GM12865 (cell line): ENCODE measurements around the gene CNTLN.

Experiments used
- DNase-seq: peaks from one replicate; pipeline ENCODE4 v3.0.0; 2010; ENCODE audit warnings: low read depth
- H3K4me3 ChIP-seq: 2 replicates; pipeline ENCODE4 v1.5.1; 2011; ENCODE audit warnings: mild to moderate bottlenecking, low read depth, low read length, control low read depth
- TF ChIP-seq, protein P1 (sequence below): IDR thresholded peaks from 2 replicates; pipeline ENCODE4 v1.5.1; 2011; ENCODE audit warnings: low read length, control low read depth, low read depth, inconsistent platforms; ENCODE audit not compliant: insufficient read depth; ENCODE audit errors: missing control alignments

The CNTLN gene, protein sequence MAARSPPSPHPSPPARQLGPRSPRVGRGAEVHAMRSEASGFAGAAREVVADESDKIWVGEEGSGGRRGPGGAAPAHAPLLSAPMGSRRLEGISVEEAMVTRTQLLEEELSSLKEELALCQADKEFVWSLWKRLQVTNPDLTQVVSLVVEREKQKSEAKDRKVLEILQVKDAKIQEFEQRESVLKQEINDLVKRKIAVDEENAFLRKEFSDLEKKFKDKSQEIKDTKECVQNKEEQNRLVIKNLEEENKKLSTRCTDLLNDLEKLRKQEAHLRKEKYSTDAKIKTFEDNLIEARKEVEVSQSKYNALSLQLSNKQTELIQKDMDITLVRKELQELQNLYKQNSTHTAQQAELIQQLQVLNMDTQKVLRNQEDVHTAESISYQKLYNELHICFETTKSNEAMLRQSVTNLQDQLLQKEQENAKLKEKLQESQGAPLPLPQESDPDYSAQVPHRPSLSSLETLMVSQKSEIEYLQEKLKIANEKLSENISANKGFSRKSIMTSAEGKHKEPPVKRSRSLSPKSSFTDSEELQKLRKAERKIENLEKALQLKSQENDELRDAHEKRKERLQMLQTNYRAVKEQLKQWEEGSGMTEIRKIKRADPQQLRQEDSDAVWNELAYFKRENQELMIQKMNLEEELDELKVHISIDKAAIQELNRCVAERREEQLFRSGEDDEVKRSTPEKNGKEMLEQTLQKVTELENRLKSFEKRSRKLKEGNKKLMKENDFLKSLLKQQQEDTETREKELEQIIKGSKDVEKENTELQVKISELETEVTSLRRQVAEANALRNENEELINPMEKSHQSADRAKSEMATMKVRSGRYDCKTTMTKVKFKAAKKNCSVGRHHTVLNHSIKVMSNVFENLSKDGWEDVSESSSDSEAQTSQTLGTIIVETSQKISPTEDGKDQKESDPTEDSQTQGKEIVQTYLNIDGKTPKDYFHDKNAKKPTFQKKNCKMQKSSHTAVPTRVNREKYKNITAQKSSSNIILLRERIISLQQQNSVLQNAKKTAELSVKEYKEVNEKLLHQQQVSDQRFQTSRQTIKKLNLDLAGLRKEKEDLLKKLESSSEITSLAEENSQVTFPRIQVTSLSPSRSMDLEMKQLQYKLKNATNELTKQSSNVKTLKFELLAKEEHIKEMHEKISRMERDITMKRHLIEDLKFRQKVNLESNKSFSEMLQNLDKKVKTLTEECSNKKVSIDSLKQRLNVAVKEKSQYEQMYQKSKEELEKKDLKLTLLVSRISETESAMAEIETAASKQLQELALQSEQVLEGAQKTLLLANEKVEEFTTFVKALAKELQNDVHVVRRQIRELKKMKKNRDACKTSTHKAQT (N-terminal part only)

DNA sequence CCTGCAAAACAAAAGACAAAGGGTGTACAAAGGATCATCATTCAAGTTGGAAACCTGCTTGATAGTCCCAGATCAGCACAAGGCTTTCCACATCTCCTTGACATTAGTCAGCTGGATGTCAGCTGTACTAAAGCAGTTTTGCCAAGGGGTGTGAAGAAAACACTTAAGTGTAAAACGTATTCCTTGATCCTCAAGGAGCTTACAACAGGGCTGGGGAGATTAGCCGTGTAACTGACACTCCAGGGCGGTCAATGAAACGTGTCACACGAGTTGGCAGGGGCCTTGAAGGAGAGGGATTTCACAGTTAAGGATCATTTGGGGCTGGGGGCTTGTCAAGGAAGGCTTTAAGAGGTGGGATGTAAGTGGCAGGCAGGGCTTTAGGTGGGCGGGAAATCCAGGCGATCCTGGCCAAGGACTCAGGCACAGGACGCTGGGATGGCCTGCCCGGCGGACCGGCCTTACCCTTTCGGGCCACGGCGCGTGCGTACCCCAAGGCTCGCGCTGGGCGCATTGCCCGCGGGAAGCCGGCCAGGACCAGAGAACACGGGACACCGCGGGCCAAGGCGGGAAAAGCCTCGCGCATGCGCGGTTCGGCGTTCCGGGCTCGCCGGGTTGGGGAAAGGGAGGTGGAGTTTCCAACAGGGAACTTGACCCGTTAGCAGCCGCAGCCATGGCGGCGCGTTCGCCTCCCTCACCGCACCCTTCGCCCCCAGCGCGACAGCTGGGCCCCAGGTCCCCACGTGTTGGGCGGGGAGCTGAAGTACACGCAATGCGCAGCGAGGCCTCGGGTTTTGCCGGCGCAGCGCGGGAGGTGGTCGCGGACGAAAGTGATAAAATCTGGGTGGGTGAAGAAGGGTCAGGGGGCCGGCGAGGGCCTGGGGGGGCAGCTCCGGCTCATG lies at the start of gene CNTLN:
TSS of gene CNTLN (plus strand) at position 645 of the 899 bp plus-strand sequence. CDS start at position 671, 26 bp downstream.
- peak; percentile 72 for DNase-seq
- H3K4me3 ChIP-seq: peak within 1 kb of the TSS; percentile 59
- TF ChIP-seq, protein P1, sequence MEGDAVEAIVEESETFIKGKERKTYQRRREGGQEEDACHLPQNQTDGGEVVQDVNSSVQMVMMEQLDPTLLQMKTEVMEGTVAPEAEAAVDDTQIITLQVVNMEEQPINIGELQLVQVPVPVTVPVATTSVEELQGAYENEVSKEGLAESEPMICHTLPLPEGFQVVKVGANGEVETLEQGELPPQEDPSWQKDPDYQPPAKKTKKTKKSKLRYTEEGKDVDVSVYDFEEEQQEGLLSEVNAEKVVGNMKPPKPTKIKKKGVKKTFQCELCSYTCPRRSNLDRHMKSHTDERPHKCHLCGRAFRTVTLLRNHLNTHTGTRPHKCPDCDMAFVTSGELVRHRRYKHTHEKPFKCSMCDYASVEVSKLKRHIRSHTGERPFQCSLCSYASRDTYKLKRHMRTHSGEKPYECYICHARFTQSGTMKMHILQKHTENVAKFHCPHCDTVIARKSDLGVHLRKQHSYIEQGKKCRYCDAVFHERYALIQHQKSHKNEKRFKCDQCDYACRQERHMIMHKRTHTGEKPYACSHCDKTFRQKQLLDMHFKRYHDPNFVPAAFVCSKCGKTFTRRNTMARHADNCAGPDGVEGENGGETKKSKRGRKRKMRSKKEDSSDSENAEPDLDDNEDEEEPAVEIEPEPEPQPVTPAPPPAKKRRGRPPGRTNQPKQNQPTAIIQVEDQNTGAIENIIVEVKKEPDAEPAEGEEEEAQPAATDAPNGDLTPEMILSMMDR: no peak

DNA sequence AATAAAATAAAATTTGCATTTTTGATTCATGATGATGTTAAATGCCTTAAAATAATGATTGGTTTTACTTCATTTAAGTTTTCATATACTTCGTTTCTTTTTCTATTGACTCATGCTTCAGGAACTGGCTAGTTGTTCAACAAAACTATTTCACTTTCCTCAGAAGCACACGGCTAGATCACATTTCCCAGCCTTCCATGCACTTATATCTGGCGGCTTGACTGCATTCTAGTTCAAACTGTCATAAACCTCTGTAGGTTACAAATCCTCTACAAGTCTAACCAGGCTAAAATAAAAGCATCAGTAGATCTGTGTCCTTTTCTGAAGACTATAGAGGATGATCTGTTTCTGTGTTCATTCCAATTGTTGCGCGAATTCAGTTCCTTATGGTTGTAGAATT lies 46.3 kb upstream of the CNTLN start:
- H3K4me3 ChIP-seq: no peak overlapping the region
- TF ChIP-seq, protein P1: no peak
- no peak for DNase-seq

DNA sequence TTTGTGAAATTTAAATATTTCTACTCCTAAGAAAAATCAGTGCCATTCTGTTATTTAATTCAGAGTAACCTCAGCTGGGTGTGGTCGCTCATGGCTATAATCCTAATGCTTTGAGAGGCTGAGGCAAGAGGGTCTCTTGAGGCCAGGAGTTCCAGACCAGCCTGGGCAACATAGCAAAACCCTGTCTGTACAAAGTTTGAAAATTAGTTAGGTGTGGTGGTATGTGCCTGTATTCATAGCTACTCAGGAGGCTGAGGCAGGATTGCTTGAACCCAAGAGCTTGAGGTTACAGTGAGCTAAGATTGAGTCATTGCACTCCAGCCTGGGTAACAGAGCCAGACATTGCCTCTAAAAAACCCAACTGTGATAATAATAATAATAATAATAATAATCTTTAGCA lies 44.8 kb upstream of the CNTLN start:
- no peak for DNase-seq
- TF ChIP-seq, protein P1: no peak

DNA sequence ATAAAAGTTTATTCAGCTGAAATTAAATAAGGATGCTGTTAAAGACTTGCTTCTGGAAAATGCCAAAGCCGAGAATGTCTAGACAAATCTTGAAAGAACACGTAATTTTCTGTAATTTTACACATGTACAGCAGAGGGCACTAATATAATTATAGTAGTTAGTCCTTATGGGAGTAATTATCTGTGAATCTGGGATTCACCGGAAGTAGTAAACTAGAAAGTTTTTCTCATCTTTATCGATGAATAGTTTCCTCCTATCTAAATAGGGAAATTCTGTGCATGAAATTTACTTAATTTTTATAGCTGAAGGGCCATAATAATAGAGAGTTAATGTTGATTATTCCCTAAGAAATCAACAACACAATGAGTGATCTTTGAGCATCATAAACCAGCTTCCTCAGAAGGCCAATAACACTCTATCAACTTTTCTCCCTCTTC lies 18.4 kb upstream of the CNTLN start:
- TF ChIP-seq, protein P1: peak; percentile 23
- peak; percentile 19 for DNase-seq
- H3K4me3 ChIP-seq: no peak overlapping the region

More for the DNA sequence above, 44.8 kb upstream of the CNTLN start:
- H3K4me3 ChIP-seq: no peak overlapping the region

DNA sequence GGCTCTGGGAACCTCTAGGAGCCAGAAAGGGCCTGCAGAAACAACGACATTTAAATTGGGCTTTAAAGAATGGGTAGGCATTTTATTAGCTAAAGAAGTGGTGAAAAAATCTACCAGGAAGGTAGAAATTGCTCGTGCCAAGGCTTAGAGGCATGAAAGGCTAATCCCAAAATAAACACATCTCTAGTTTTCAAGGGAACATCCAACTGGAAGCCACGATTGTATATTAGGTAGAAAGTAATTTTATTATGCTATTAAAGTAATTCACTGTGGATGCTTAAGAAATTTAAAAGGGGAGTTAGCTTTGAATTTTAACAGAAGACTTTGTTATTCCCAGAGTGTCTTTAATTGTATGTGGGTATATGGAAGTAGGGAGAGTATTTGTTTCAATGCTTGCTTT lies 17.5 kb upstream of the CNTLN start:
- DNase-seq: no peak
- no peak overlapping the region for H3K4me3 ChIP-seq
- TF ChIP-seq, protein P1: no peak
